HT1080 (cell line): ENCODE results near the gene RBP4. TPM values are rescaled to one million over a fixed set of nuclear protein-coding genes. Genes with fewer than 3 reads are reported as not detected.
"Not testable (repeated sequence)": the region's sequence is repeated elsewhere in the genome, so short reads cannot be mapped to it uniquely, and the experiment has no call there.

ENCODE experiments used
- DNase-seq: peaks from one replicate; pipeline ENCODE4 v3.0.0-alpha.2; 2015; ENCODE audit warnings: low read depth
- total RNA-seq: library from RNA; depleted of rRNA; stranded (reverse); fragments of >200 nt; shearing (Covaris generic); gene quantifications from 2 replicates; pipeline ENCODE4 v1.2.3, GENCODE V29; 2014; rRNA removed

RBP4 gene
- total RNA-seq, 1 experiment from 2014 or later = 0.48 TPM

GRCh38 chr10:93567277-93568104, 33.5 kb downstream of the RBP4 start:
- no peak for DNase-seq

GRCh38 chr10:93566435-93567276, 34.4 kb downstream of the RBP4 start, which contains the start of gene FFAR4:
TSS of gene FFAR4 (plus strand) at chr10:93566665. CDS start at chr10:93566721, 56 bp downstream.
- DNase-seq = no peak

- DNase-seq = no peak
Measured at GRCh38 chr10:93565446-93565845, 35.6 kb downstream of the RBP4 start.

- no peak for DNase-seq
Measured at GRCh38 chr10:93560541-93560940, 40.5 kb downstream of the RBP4 start.

- DNase-seq = no peak
Measured at GRCh38 chr10:93559490-93559889, 41.5 kb downstream of the RBP4 start.

- peak; percentile 63 for DNase-seq
Measured at GRCh38 chr10:93554760-93555432, 46.1 kb downstream of the RBP4 start.

GRCh38 chr10:93554316-93554663, 46.7 kb downstream of the RBP4 start:
- no peak for DNase-seq

GRCh38 chr10:93553482-93554315, 47.3 kb downstream of the RBP4 start:
- no peak for DNase-seq

GRCh38 chr10:93552780-93553179, 48.3 kb downstream of the RBP4 start:
- DNase-seq = no peak

- no peak for DNase-seq
Measured at GRCh38 chr10:93550606-93551005, 50.4 kb downstream of the RBP4 start.

GRCh38 chr10:93548376-93549071, 52.5 kb downstream of the RBP4 start:
- no peak for DNase-seq

- DNase-seq = no peak
Measured at GRCh38 chr10:93547522-93547921, 53.5 kb downstream of the RBP4 start.

- DNase-seq = not testable (repeated sequence)
Measured at GRCh38 chr10:93546995-93547394, 54.0 kb downstream of the RBP4 start.

- DNase-seq = peak; percentile 21
Measured at GRCh38 chr10:93542358-93542791, 58.7 kb downstream of the RBP4 start.

Other genes with a start within 250 kb of the RBP4 start
- gene MYOF, start 118.9 kb downstream of the RBP4 start, total RNA-seq = 72.7 and 85.0 TPM in 2 replicates
- gene CEP55, start 104.6 kb downstream of the RBP4 start, total RNA-seq = 86.3 and 87.3 TPM in 2 replicates
- gene FFAR4, start 34.6 kb downstream of the RBP4 start, total RNA-seq = not detected in 2 replicates
- not detected in 2 replicates for gene PDE6C, start 11.3 kb upstream of the RBP4 start, total RNA-seq
- gene FRA10AC1, start 101.4 kb upstream of the RBP4 start, total RNA-seq = 2.3 and 3.1 TPM in 2 replicates
- gene LGI1, start 156.7 kb upstream of the RBP4 start, total RNA-seq = 0.02 TPM in 1 of 2 replicates, not detected in the other